Right kidney (tissue), 1 donor: ENCODE measurements around the gene C9orf57.
"Not testable (repeated sequence)": the region's sequence is repeated elsewhere in the genome, so short reads cannot be mapped to it uniquely, and the experiment has no call there.

Experiments used
- DNase-seq: peaks from one replicate; pipeline ENCODE4 v3.0.0-alpha.2; 2016

The C9orf57 gene

DNA sequence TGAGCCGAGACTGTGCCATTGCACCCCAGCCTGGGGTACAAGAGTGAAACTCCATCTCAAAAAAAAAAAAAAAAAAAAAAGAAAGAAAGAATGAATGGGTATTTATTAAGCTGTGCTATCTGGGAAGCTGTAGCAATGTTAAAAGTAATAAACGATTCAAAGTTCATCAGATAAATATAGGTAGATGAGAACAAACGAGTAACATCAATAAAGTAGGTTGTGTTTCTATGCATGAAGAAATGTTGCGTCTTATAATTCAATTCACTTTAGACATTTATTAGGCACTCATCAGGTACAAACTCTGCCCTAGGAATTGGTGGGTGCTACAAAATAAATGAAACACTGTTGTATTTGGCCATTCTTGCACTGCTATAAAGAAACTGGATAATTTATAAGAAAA lies 36.8 kb downstream of the C9orf57 start:
- DNase-seq = no peak

GRCh38 chr9:72022841-72023240 lies 37.6 kb downstream of the C9orf57 start:
- no peak for DNase-seq

DNA sequence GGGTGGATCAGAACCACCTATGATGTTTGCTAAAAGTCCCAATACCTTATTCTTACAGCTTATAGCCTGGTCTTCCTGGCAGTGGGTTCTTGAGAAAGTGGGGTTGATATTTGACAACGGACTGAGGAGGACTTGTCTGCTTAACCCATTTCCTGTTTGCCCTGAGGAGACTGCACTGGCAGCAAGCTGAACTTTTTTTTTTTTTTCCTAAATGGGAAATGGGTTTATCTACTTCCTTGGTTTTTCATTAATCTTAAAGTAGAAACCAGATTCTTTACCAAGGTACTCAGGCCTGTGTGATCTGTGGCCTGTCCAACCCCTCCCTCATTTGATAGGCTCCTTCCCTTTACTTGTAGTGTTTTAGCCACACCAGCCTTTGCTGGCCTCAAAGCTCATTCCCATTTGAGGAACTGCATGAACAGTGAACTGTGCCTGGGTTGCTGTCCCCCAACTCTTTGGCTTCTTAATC lies 47.1 kb downstream of the C9orf57 start:
- DNase-seq = no peak

DNA sequence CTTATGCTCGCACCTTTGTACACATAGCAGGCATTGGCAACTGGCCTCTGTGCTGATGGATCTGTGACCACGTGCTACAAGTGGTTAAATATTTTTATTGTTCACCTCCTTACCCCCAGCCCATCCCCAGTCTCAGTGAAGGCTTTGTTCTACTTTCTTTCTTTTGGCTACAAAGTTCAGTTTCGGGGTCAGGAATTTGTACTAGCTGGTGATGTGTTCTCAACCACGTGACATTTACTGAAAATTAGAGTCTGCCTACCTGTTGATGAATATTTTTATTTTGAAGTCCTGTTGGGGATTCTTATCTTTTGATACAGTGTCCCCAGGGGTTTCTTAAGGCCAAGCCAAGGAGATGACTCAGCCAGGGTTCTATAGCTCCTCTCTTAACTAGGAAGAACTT lies 47.8 kb downstream of the C9orf57 start:
- no peak for DNase-seq

DNA sequence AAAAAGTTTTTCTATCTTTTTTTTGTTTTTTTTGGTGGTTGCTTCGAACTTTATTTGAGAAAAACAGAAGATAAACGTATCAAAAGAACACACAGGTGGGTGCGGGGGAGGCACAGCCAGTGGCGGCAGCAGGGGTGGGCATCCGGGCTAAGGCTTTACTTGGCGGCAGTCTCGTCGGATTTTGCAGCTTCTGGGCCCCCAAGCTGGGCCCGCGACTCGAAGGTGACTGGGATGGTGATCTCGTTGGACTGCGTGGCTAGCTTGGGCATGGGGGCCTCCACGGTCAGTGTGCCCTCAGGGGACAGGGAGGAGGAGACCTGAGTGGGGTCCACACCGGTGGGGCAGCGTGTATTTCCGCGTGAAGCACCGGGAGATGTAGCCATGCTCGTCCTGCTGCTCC lies 52.7 kb downstream of the C9orf57 start:
- DNase-seq = not testable (repeated sequence)

- DNase-seq = no peak
These were observed 53.9 kb downstream of the C9orf57 start for GRCh38 chr9:72006501-72006900.

- no peak for DNase-seq
These were observed 55.0 kb downstream of the C9orf57 start for GRCh38 chr9:72005451-72005850.
